VCaP (cell line): ENCODE measurements around the gene ENTPD1.

ENCODE experiments used
- H3K27ac ChIP-seq: fragments of 450-650 bp; 2 replicates; pipeline ENCODE4 v1.5.1; 2017
- TF ChIP-seq, protein P1 (sequence below): fragments of 450-650 bp; conservative IDR thresholded peaks from 2 replicates; pipeline ENCODE4 v1.5.1; 2017; ENCODE audit warnings: mild to moderate bottlenecking, moderate library complexity

Gene ENTPD1

DNA sequence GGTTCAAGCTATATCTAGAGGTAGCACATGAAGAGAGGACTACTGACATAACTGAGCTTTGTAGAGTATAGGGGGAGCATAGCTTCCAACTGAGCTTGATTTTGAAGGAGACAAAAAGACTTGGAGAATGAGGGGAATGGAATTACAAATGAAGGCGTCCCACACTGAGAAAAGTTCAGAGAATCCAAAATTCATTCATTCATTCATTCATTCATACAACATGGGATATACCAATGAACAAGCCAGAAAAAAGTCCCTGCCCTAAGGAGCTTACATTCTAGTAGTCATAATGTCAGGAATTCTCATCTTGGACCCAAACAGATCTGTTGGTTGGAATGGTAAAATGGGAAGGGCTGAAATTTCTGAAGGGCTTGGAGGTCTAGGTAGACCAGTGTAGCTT is 62.0 kb downstream of the ENTPD1 start:
- TF ChIP-seq, protein P1, sequence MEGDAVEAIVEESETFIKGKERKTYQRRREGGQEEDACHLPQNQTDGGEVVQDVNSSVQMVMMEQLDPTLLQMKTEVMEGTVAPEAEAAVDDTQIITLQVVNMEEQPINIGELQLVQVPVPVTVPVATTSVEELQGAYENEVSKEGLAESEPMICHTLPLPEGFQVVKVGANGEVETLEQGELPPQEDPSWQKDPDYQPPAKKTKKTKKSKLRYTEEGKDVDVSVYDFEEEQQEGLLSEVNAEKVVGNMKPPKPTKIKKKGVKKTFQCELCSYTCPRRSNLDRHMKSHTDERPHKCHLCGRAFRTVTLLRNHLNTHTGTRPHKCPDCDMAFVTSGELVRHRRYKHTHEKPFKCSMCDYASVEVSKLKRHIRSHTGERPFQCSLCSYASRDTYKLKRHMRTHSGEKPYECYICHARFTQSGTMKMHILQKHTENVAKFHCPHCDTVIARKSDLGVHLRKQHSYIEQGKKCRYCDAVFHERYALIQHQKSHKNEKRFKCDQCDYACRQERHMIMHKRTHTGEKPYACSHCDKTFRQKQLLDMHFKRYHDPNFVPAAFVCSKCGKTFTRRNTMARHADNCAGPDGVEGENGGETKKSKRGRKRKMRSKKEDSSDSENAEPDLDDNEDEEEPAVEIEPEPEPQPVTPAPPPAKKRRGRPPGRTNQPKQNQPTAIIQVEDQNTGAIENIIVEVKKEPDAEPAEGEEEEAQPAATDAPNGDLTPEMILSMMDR: no peak
- H3K27ac ChIP-seq: no peak overlapping the region

DNA sequence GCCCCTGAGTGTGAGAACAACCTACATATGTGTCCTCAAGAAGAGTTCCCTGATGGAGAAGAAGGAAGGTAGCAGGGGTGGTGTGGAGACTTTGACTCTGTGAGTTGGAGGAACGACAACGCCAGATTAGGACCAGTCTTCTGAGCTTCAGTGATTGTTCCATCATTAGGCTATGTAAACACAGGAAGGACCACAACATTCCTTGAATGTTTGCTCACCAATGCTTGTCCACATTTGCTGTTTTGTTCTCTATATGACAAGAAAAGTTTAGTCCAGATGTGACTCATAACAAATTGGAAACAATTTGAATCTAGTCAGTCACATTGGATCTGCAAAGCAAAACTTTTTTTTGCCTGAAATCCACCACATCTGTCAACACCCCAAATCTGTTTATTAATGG is 62.7 kb downstream of the ENTPD1 start:
- H3K27ac ChIP-seq: no peak overlapping the region
- TF ChIP-seq, protein P1: no peak

DNA sequence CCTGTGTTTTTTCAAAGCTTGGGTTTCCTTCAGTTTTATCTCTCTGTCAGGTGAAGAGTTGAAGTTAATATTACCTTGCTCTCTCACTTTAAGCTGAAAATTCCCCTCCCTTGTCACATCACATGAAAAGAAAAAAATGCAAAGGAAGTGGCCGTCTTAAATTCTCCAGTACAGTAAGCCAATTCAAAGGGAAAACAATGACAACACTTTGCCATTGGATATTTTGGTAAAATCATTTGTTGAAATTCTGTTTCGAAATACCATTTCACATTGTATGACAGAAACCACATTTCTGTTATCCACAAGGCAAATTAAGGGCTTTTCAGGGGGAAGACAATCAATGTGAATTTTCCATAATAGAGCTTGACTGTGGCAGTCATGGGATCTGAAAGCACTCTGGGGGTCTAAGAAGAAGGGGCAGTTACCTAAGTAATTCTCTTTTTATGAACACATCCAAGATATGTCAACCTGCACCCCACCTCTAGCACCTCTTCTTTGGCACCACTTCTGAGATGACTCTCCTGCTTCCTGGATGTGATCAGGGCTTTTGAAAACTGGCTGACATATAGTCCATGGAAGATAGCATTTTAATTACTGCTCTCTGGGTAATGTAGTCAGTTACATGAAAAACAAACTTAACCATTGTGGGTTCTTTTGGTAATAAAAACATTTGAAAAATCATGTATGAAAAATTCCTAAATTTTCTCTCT is 63.8 kb downstream of the ENTPD1 start:
- H3K27ac ChIP-seq: no peak overlapping the region
- TF ChIP-seq, protein P1: no peak

DNA sequence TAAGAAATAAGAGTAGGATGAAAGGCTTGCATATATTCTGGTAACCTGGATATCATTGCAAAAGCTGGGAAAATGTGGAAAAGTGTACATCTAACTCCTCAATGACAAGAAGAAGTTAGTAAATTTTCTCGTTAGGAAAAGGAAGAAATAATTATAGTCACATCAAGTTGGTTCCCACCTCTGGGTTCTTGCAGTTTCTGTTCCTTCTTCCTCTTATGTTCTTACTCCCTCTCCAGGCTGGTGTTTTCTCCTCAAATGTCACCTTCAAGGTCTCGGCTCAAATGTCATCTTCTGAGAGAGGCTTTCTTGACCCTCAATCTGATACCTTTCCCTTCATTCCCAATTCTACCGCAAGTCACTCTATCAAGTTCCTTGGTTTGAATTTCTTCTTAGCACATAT is 64.4 kb downstream of the ENTPD1 start:
- H3K27ac ChIP-seq: no peak overlapping the region
- TF ChIP-seq, protein P1: no peak

DNA sequence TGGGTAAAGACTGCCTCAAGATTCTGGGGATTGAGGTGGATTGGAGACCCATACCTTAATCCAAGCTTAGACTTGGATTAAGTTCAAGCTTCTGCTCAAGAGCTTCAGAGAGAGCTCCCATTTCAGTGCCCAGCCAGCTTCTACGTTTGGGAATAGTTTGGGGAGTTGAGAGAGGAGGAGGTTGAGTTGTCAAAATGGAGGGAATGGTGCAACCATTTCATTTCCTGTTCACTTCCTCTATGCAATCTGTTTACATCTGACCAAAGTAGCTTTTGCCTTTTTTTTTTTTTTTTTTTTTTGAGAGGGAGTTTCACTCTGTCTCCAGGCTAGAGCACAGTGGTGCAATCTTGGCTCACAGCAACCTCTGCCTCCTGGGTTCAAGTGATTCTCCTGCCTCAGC is 65.8 kb downstream of the ENTPD1 start:
- no peak overlapping the region for H3K27ac ChIP-seq
- TF ChIP-seq, protein P1: no peak

- no peak overlapping the region for H3K27ac ChIP-seq
Measured at GRCh38 chr10:95830044-95830443, 74.1 kb downstream of the ENTPD1 start.

GRCh38 chr10:95831076-95831475 is 75.1 kb downstream of the ENTPD1 start:
- no peak overlapping the region for H3K27ac ChIP-seq
- TF ChIP-seq, protein P1: no peak

More at GRCh38 chr10:95830044-95830443, 74.1 kb downstream of the ENTPD1 start:
- TF ChIP-seq, protein P1: no peak
